K562 (cell line): ENCODE measurements around the gene ZNRF3. TPM values are rescaled to one million over a fixed set of nuclear protein-coding genes. Genes with fewer than 3 reads are reported as not detected.

ENCODE experiments used
- ETV1 ChIP-seq: fragments of 450-650 bp; conservative IDR thresholded peaks from 2 replicates; pipeline ENCODE4 v1.6.1; 2016; ENCODE audit warnings: missing genetic modification characterization, control low read depth, low read depth, missing compliant biosample characterization
- FOXP1 ChIP-seq: sonication (generic); formaldehyde crosslinking; IDR thresholded peaks from 2 replicates; pipeline ENCODE4 v1.8.0; 2022; ENCODE audit warnings: mild to moderate bottlenecking, missing genetic modification reagents
- MTF1 ChIP-seq: fragments of 250-450 bp; sonication (Bioruptor Pico); IDR thresholded peaks from 2 replicates; pipeline ENCODE4 v1.9.0; 2021; ENCODE audit warnings: moderate library complexity, mild to moderate bottlenecking, inconsistent platforms, borderline replicate concordance
- SPI1 ChIP-seq: IDR thresholded peaks from 2 replicates; pipeline ENCODE4 v1.6.1; 2011; ENCODE audit warnings: low read depth, low read length, control low read depth, borderline replicate concordance
- TRIM24 ChIP-seq, 2 experiments: fragments of 450-650 bp; IDR thresholded peaks; 2 replicates each; pipeline ENCODE4 v1.6.1; 2016
- ZNF24 ChIP-seq: fragments of 450-650 bp; IDR thresholded peaks from 2 replicates; pipeline ENCODE4 v1.6.1; 2016
- ZNF583 ChIP-seq: fragments of 250-450 bp; sonication (Bioruptor Pico); IDR thresholded peaks from 2 replicates; pipeline ENCODE4 v1.4.0; 2020
- ZNF696 ChIP-seq: fragments of 250-450 bp; sonication (Bioruptor Pico); conservative IDR thresholded peaks from 2 replicates; pipeline ENCODE4 v1.4.0; 2020; ENCODE audit warnings: mild to moderate bottlenecking, moderate library complexity
- ZNF830 ChIP-seq: fragments of 250-450 bp; sonication (Bioruptor Pico); IDR thresholded peaks from 2 replicates; pipeline ENCODE4 v1.5.0; 2021; ENCODE audit warnings: mild to moderate bottlenecking
- polyA plus RNA-seq, 8 experiments: library from polyadenylated mRNA; depleted of rRNA in 4 of 8; stranded (reverse) in 5 of 8; unstranded in 3 of 8; fragments of >200 nt; fragmentation: Nextera tagmentation in 2 of 8; fragmentation: Illumina TruSeq in 1 of 8; extraction: Ambion mirVana in 2 of 8; extraction: Trizol in 1 of 8; gene quantifications; 2 replicates each; pipeline versions ENCODE4 v1.2.1 to v1.2.3, GENCODE V29; 2011 to 2014; ENCODE audit warnings: inconsistent platforms in 1 of 8, missing spikeins in 1 of 8
- total RNA-seq, 7 experiments: library from RNA; depleted of rRNA in 6 of 7; stranded (reverse); fragments of >200 nt in 6 of 7; fragmentation: Illumina TruSeq in 2 of 7; extraction: Trizol in 2 of 7; gene quantifications; 2 replicates each; pipeline versions ENCODE4 v1.2.1 to v1.2.3, GENCODE V29; 2011 to 2021; ENCODE audit warnings: low replicate concordance in 1 of 7
- TF ChIP-seq, protein P1 (sequence below): fragments of 450-650 bp; IDR thresholded peaks from 2 replicates; pipeline ENCODE4 v1.6.1; 2017; ENCODE audit warnings: antibody characterized with exemption
- TF ChIP-seq, protein P2 (sequence below): fragments of 450-650 bp; IDR thresholded peaks from 2 replicates; pipeline ENCODE4 v1.6.1; 2014; ENCODE audit warnings: low read depth, mild to moderate bottlenecking, moderate library complexity, borderline replicate concordance
- TF ChIP-seq, protein P3 (sequence below): sonication (generic); formaldehyde crosslinking; IDR thresholded peaks from 2 replicates; pipeline ENCODE4 v1.5.0; 2020; ENCODE audit warnings: missing genetic modification reagents

Gene ZNRF3
- total and polyA plus RNA-seq, 9 of the 15 experiments (the other 6 are each of a cell fraction or from before 2014, with no cell fraction given) = 0.41 to 5.9 (median 1.7) TPM

DNA sequence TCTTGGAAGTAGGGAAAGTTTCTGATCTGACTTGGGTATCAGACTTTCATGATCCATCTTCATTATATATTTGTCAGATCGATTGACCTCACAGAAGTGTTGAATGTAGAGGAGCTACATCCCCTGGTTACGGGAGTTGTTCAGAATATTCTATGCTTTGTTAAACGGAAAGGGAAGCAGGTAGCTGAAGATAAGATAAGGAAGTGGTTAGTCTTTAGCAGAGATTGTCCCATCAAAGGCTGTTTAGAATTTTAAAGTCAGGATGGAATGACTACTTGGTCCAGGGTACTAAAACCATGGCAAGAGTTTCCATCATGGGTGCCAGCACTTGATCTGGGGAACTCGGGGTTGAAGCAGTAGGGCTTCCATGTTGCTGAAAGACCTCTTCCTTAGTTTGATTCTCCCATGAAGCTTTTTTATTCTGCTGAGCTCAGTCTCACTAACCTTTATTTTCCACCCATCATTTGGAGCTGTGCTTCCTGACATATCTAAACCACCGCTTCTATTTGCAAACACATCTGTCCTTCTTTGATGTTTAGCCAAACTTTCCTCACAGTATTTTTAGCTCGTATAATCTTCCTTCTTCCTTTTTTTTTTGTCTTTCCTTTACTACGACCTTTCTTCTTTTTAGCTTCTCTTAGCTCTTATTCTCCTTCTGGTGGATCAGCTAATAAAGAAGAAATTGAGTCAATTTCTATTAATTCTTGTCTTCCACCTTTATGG lies 182.3 kb downstream of the ZNRF3 start (continued):
- TF ChIP-seq ZNF830 (CRISPR knock-in tag) (no peak), TRIM24 (IDR thresholded peaks at IDR 0.05) (no peak), ZNF24 (no peak), ETV1 (peak; percentile 54; the same call in 1 of the 2 replicates), FOXP1 (no peak), ZNF696 (CRISPR knock-in tag) (no peak), MTF1 (CRISPR knock-in tag) (no peak), SPI1 (0 out of 2 replicates have a peak, but pooled peaks have one; percentile 32), ZNF583 (CRISPR knock-in tag) (no peak)
- TF ChIP-seq, protein P1, sequence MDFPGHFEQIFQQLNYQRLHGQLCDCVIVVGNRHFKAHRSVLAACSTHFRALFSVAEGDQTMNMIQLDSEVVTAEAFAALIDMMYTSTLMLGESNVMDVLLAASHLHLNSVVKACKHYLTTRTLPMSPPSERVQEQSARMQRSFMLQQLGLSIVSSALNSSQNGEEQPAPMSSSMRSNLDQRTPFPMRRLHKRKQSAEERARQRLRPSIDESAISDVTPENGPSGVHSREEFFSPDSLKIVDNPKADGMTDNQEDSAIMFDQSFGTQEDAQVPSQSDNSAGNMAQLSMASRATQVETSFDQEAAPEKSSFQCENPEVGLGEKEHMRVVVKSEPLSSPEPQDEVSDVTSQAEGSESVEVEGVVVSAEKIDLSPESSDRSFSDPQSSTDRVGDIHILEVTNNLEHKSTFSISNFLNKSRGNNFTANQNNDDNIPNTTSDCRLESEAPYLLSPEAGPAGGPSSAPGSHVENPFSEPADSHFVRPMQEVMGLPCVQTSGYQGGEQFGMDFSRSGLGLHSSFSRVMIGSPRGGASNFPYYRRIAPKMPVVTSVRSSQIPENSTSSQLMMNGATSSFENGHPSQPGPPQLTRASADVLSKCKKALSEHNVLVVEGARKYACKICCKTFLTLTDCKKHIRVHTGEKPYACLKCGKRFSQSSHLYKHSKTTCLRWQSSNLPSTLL = no peak
- TF ChIP-seq, protein P2, sequence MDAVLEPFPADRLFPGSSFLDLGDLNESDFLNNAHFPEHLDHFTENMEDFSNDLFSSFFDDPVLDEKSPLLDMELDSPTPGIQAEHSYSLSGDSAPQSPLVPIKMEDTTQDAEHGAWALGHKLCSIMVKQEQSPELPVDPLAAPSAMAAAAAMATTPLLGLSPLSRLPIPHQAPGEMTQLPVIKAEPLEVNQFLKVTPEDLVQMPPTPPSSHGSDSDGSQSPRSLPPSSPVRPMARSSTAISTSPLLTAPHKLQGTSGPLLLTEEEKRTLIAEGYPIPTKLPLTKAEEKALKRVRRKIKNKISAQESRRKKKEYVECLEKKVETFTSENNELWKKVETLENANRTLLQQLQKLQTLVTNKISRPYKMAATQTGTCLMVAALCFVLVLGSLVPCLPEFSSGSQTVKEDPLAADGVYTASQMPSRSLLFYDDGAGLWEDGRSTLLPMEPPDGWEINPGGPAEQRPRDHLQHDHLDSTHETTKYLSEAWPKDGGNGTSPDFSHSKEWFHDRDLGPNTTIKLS = no peak
- TF ChIP-seq, protein P3, sequence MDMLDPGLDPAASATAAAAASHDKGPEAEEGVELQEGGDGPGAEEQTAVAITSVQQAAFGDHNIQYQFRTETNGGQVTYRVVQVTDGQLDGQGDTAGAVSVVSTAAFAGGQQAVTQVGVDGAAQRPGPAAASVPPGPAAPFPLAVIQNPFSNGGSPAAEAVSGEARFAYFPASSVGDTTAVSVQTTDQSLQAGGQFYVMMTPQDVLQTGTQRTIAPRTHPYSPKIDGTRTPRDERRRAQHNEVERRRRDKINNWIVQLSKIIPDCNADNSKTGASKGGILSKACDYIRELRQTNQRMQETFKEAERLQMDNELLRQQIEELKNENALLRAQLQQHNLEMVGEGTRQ (CRISPR knock-in tag) = no peak
